C4-2B (cell line): ENCODE data around the gene CPTP.

Source experiments
- CTCF ChIP-seq: fragments of 450-650 bp; conservative IDR thresholded peaks from 2 replicates; pipeline ENCODE4 v1.5.1; 2017; ENCODE audit warnings: mild to moderate bottlenecking
- ZFX ChIP-seq: fragments of 450-650 bp; IDR thresholded peaks from 2 replicates; pipeline ENCODE4 v1.6.1; 2017

DNA sequence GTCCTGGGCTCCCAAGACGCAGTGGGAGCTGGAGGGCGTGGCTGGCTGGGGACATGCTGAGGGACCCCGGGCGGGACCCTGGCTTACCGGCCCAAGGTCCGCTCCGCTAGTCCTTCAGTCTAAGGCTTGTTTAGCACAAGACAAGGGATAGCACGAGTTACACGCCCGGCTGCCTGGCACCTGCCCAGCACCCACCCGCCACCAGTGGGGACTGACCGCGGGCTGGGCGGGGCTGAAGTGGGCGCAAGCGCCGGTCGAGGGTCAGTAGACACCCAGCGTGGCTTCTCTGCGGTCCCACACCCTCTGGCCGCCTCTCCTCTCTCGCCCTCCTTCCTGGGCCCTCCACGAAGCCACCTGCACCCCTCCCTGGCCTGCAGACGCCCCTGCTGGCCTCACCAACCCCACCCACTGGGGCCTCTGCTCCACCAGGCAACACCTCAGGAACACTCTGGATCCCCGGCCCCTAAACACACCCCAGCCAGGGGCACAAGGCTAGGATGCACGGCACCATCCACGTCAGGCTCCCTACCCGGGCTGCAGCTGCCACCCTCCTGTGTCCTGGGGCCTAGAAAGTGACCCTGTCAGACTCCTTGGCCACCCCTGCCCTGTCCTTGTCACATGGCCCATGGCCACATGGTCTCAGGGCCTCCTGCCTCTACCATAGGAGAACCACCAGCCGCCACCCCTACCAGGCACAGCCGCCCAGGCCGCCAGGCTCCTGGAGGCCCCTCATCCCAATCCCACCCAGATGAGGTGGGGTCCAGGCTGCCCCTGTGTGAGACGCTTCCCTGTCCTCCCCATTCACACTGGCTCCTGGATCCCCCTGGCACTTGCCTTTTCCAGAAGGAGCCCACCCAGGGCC lies 12.6 kb downstream of the CPTP start:
- TF ChIP-seq CTCF (no peak), ZFX (no peak)
